Measurements from ENCODE around the gene IGF2BP2.
"Not testable (repeated sequence)": the region's sequence is repeated elsewhere in the genome, so short reads cannot be mapped to it uniquely, and the experiment has no call there.

The IGF2BP2 gene

DNA sequence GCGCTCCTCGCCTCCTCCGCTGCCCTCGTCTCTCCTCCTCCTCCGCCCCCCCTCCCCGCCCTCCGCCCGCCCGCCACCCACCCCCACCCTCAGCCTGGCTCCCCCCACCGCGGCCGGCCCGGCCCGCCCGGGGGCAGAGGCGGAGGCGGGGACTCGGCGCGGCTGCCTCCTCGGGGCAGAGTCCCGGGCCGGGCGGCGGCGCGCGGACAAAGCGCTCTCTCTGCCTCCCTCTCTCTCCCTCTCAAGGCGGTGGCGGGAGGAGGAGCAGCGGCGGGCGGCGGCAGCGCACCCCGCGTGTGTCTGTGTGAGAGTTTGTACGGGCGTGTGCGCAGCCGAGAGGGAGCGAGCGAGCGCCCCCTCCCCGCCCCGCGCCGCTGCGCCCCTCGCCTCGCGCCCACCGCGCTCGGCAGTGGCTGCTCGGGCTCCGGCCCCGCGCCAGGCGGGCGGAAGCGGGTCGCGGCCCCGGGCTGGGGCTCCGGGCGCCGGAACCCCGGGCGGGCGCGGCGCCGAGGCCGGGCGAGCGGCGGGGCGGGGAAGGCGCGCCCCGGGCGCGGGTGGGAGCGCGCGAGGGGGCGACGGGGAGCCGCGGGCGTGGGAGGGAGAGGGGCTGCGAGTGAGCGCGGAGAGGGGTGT is at the start of gene IGF2BP2:
TSS of gene IGF2BP2 (minus strand) at position 37 of the 633 bp plus-strand sequence. CDS start 82 bp downstream, outside the sequence.
- DNase-seq (ENCODE audit: low read depth in 2 of 2), result peak; percentile 38 to 39

DNA sequence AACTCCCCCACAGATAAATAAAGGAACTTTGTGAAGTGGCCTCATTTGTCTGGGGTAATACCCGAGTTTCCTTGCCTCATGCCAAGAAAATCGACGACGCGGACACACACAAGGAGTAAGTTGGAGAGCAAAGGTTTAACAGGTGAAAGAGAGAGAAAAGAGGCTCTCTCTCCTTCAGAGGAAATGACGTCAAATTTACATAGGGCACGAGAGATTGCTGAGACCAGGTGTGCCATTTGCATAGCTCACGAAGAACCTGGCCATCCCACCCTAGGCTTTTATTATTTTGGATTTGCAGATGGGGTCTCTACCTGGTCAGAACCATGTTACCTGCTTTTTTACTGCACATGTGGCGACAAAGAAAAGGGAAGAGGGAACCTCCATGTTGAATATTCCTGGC is 49.3 kb upstream of the IGF2BP2 start:
- no peak for DNase-seq (ENCODE audit: low read depth in 2 of 2)

DNA sequence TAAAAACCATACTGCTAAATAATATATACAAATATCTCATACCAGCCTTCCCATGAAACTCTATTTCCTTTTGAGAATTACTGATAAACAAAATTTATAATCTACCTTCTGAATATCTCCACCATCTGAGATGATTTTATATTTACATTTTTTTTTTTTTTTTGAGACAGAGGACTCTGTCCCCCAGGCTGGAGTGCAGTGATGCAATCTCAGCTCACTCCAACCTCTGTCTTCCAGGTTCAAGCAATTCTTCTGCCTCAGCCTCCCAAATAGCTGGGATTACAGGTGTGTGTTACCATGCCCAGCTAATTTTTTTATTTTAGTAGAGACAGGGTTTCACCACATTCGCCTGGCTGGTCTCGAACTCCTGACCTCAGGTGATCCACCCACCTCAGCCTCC is 42.8 kb upstream of the IGF2BP2 start:
- no peak for DNase-seq (ENCODE audit: low read depth in 2 of 2)

DNA sequence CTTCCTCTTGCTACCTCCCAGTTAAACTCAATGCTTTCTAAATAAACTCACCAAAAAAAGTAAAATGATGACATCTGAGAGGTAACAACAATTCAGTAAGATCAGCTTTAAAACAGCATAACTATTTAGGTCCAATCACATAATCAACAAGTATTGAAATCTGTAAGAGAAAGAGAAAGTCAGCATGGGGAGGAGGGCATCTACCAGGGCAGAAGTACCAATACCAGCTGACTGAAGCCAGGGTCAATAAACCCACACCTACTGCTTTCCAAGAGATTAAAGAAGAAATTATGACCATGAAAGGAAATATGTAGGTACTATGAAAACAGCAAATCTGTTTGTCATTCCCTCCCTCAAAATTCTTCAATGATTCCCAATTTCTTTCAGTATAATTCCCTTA is 42.2 kb upstream of the IGF2BP2 start:
- DNase-seq (ENCODE audit: low read depth in 2 of 2), result no peak

DNA sequence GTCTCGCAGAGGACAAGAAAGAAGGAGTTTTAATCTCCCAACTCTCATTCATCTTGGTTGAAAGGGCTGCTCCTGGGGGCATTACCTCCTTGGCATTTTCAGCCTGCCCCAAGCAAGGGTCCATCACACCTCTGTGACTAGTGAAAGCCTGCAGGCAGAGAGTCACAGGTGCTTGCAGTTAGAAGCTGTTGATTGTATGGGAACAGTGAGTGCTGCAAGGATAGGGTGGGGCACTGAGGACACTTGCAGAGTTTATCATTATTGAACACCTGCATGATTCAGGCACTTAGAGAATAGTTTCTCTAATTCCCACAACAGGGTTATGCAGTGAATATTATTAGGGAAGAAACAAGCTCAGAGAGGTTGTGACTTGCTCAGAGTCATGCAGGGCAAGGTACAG is 41.7 kb upstream of the IGF2BP2 start:
- DNase-seq (ENCODE audit: low read depth in 2 of 2), result no peak

DNA sequence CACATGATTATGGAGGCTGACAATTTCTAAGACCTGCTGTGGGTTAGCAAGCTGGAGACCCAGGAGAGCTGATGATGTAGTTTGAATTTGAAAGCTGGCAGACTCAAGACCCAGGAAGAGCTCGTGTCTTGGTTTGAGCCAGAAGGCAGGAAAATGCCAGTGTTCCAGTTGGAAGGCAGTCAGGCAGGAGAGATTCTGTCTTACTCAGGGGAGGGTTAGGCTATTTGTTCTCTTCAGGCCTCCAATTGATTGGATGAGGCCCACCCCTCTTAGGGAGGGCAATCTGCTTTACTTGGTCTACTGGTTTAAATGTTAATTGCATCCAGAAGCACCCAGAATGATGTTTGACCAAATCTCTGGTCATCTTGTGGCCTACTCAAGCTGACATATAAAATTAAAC is 40.4 kb upstream of the IGF2BP2 start:
- no peak for DNase-seq (ENCODE audit: low read depth in 2 of 2)

DNA sequence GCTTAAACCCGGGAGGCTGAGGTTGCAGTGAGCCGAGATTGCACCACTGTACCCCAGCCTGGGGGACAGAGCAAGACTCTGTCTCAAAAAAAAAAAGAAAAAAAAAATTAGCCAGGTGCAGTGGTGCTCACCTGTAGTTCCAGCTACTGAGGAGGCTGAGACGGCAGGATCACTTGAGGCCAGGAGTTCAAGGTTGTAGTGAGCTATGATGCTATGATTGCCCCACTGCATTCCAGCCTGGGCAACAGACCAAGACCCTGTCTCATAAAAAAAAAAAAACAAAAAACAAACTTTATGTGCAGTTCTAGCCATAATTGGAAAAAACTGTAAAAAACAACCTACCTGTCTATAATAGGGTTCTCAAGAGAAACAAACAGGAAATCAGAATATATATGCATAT is 39.9 kb upstream of the IGF2BP2 start:
- no peak for DNase-seq (ENCODE audit: low read depth in 2 of 2)

DNA sequence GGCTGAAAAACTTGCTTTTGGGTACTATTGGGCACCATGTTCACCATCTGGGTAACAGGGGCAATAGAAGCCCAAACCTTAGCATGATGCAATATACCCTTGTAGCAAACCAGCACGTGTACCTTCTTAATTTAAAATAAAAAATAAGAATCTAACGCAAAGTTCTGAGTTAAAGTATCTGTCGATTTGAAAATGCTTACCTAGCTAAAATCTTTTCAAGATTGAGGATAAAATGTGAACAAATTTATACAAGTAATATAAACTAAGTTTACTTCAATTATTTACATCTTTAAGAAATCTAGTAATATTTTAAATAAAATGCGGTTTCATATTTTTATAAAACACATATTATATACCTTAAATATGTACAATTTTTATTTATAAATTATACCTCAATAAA is 38.1 kb upstream of the IGF2BP2 start:
- DNase-seq (ENCODE audit: low read depth in 2 of 2), result no peak

DNA sequence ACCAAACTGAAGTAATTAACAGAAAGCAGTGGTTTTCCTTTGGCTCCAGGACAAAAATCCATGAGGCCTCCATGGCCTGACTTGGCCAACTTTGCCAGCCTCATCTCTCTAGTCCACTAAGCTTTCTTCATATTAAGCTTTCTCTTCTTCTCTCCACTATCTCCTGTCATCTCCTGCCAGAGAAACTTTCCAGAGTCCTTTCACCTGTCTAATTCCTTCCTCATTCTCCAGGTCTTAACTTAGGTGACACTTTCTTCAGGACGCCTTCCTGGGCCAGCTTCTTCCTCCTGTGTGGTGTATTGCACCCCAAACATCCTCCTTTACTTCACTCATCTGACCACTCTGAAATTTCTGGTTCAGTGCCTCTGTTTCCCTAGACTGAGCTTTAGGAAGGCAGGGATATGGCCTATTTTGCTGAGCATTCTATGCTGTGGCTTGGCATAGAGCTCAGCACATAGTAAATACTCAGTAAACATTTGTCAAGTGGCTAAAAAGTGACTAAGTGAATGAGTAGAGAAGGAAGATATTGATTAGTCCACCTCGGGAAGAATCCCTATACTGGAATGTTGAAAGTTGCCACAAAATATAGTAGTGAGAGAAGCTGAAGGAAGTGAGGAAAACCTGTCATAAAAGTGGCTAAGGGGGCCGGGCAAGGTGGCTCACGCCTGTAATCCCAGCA is 34.6 kb upstream of the IGF2BP2 start:
- no peak for DNase-seq (ENCODE audit: low read depth in 2 of 2)

DNA sequence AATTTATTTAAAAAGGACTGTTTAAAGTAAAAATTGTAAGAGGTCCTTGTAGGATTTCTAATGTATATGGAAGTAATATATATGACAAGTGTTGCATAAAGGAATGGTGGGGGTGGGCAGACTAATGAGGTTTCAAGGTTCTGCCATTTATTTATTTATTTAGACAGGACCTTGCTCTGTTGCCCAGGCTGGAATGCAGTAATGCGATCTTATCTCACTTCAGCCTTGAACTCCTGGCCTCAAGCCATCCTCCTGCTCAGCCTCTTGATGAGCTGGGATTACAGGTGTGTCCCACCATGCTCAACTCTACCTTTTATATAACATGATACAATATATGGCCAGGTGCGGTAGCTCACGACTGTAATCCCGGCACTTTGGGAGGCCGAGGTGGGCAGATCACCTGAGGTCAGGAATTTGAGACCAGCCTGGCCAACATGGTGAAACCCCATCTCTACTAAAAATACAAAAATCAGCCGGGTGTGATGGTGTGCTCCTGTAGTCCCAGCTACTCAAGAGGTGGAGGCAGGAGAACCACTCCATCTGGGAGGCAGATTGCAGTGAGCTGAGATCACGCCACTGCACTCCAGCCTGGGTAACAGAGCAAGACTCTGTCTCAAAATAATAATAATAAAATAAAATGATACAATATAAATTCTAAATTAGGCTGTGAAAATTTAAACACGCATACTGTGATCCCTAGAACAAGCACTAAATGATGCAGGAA is 33.8 kb upstream of the IGF2BP2 start:
- DNase-seq (ENCODE audit: low read depth in 2 of 2), result no peak

DNA sequence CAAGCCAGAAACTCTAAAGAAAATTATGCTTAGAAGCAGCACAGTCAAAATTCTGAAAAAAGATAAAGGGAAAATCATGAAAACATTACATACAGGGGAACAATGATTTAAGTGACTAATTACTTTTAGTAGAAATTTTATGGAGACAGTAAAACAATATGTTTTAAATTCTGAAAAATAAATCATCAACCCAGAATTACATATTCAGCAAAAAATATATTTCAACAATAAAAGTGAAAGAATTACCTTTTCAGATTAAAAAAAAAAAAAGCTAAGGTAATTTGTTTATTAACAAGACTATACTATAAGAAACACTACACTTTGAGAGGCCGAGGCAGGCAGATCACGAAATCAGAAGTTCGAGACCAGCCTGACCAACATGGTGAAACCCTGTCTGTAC is 32.4 kb upstream of the IGF2BP2 start:
- DNase-seq (ENCODE audit: low read depth in 2 of 2), result no peak

DNA sequence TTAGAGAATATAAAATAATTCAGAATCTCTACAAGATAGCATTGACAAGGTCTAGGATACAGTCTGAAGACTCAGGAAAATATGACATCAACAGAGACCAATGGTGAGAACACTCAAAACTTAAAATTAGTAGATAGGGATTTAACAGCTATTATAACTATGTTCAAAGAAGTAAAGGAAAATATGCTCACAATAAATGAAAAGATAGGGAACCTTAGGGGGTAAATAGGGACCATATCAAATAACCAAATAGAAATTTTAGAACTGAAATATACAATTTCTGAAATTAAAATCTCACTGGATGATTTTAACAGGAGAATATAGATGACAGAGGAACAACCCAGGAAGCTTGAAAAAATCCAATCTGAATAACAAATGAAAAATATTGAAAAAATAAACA is 31.8 kb upstream of the IGF2BP2 start:
- DNase-seq (ENCODE audit: low read depth in 2 of 2), result no peak

DNA sequence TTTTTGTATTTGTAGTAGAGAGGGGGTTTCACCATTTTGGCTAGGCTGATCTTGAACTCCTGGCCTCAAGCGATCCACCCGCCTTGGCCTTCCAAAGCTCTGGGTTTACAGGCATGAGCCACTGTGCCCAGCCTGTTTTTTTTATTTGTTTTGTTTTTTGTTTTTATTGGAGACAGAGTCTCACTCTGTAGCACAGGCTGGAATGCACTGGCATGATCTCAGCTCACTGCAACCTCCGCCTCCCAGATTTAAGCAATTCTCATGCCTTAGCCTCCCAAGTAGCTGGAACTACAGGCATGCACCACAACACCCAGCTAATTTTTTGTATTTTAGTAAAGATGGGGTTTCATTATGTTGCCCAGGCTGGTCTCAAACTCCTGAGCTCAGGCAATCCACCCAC is 28.9 kb upstream of the IGF2BP2 start:
- not testable (repeated sequence) for DNase-seq (ENCODE audit: low read depth in 2 of 2)

DNA sequence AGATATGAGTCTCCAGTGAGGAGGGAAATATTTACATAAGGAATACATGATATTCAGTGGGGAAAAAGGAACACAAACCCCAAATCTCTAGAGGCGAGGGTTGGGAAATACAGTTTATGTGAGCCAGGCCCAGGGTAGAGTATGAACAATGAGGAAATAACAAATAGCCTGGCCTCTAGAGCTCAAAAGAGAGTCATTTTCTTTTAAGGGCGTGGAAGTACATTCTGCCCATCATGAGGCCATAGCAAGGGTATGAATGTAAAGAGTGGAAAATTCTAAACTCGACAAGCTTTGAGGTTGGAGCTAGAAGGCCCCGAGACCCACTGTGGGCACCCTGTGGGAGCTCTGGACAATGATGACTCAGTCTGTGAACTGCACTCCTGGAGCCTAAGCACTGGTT is 27.8 kb upstream of the IGF2BP2 start:
- no peak for DNase-seq (ENCODE audit: low read depth in 2 of 2)

DNA sequence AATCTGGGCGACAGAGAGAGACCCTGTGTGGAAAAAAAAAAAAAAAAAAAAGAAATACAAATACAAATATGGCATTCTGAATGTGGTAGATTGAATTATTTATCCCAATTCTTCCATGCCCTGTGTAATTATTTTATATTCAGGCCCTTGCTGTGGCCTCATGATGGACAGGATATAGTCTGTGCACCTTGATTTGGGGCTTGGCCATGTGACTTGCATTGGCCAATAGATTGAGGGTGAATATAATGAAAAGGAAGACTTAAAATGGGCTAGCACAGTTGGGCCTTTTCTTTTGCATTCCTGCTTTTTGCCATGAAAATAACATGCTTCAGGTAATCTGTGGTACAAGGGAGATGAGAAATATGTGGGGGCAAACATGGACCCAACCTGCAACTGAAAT is 27.1 kb upstream of the IGF2BP2 start:
- no peak for DNase-seq (ENCODE audit: low read depth in 2 of 2)

DNA sequence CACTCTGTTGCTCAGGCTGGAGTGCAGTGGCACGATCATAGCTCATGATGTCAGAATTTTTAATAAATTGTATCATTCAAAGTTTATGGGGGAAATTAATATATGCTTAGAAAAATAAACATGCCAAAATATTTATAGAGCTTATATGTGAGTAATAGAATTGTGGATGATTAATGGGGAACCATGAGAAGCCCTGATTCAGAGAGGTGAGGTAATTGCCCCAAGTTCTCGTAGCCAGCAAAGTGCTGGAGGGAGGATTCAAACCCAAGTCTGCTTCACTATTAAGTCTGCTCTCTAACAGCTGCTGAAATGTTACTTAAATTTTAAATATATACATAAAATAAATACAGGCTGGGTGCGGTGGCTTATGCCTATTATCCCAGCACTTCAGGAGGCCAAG is 26.2 kb upstream of the IGF2BP2 start:
- no peak for DNase-seq (ENCODE audit: low read depth in 2 of 2)

DNA sequence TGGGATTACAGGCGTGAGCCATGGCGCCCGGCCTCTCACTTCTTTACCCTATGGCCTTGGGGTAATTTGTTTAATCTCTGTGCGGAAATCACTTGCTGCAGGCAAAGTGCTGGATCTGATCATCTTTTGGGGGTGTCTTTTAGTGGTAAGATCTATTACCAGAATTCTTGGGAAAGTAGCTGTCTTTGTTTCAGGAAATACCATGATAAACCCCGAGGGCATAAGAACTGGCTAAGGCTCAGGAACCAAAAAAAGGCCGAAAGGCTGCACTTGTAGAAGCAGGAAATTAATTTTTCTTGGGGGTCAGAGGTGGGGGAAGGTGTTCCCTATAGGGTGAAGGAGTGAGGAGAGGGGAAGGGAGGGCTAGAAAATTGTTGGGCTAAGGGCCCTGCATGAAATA is 22.7 kb upstream of the IGF2BP2 start:
- DNase-seq (ENCODE audit: low read depth in 2 of 2), result no peak

DNA sequence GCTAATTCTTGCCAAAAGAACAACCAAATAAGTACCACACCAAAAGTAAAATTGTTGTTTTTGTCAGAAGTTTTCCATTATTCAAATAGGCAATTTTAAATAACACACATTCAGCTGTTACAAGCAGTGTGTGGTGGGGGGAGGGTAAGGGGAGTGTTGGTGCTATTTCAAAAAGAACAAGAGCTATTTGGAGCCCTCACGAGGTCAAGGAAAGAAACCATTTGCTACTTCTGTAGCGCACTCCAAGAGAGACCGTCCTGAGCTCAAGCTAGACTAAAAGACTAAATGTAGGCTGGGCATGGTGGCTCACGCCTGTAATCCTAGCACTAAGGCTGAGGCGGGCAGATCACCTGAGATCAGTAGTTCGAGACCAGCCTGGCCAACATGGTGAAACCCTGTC is 21.2 kb upstream of the IGF2BP2 start:
- DNase-seq (ENCODE audit: low read depth in 2 of 2), result no peak

DNA sequence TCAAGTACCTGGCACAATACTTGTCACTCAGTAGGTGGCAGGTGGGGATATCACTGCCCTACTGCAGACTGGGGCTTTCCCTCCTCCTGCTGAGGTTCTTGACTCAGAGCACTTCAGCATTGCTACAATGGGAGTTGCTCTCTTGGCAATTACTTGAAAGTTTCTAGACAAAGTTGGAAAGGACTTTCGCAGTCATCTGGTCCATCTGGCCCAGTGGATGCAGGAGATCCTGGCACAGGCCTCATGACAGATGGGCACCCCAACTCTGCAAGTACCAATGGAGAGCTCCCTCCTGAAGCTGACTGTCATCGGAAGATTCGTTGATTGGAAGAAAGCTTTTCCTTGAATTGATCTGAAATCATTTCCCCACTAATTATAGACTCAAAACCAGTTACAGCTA is 19.2 kb upstream of the IGF2BP2 start:
- no peak for DNase-seq (ENCODE audit: low read depth in 2 of 2)

DNA sequence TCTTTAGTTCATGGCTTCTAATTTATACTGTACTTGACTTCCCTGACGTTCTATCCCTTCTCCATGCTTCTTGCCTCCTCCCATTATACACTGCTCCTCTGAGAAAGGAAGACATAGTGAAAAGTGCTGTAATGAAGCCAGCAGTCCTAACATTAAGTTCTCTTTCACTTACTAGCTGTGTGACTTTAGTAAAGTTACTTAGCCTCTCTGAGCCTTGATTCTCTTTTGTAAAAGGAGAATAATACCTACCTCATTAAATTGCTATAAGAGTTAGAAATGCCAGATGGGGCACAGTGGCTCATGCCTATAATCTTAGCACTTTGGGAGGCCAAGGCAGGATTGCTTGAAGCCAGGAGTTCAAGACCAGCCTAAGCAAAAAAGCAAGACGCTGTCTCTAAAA is 18.8 kb upstream of the IGF2BP2 start:
- no peak for DNase-seq (ENCODE audit: low read depth in 2 of 2)

DNA sequence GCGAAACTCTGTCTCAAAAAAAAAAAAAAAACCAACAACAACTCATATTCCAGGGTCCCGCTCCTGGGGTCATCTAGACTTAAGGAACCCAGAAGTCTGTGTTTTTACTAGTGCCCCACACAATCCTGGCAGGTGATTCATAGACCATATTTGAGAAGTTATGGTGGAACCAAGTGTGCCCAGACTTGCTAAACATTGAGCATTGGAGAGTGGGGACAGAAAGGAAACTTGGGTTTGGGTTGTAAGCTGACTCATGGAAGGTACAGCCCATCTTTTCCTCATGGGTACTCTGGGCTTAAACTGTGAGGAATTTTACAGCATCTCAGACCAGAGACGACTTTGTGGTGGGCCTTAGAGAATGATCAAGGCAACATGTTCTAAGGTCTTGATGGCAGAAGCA is 18.3 kb upstream of the IGF2BP2 start:
- DNase-seq (ENCODE audit: low read depth in 2 of 2), result no peak

DNA sequence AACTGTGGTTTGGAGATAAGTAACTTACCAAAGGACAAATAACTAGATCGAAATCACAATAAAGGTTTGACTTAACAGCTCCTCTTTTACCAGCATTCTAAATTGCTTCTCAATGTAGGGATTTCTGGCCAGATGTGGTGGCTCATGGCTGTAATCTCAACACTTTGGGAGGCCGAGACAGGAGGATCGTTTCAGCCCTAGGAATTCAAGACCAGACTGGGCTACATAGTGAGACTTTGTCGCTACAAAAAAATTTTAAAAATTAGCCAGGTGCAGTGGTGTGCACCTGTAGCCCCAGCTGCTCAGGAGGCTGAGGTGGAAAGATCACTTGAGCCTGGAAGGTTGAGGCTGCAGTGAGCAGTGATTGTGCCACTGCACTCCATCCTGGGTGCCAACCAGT is 17.4 kb upstream of the IGF2BP2 start:
- no peak for DNase-seq (ENCODE audit: low read depth in 2 of 2)

DNA sequence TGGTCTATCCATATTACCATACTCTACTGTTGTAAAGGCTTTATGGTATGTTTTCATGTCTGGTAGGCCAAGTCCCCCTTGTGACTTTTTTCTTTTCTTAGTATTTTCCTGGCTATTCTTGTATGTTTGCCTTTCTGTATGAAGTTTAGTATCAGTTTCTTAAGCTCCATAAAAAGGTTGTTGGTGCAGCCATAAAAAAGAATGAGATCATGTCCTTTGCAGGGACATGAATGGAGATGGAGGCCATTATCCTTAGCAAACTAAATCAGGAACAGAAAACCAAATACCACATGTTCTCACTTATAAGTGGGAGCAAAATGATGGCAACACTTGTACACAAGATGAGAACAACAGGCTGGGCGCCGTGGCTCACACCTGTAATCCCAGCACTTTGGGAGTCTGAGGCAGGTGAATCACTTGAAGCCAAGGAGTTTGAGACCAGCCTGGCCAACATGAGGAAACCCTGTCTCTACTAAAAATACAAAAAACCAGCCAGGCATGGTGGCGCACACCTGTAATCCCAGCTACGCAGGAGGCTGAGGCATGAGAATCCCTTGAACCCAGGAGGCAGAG is 13.7 kb upstream of the IGF2BP2 start:
- not testable (repeated sequence) for DNase-seq (ENCODE audit: low read depth in 2 of 2)
